K562 (cell line): Measurements from ENCODE around the gene MYO18A. TPM values are rescaled to one million over a fixed set of nuclear protein-coding genes. Genes with fewer than 3 reads are reported as not detected.

ENCODE experiments used
- ATF1 ChIP-seq, 2 experiments: fragments of 450-650 bp in 1 of 2; IDR thresholded peaks; 2 replicates each; pipeline ENCODE4 v1.6.1; 2016; ENCODE audit warnings: missing compliant biosample characterization in 1 of 2, missing genetic modification characterization in 1 of 2
- ATF7 ChIP-seq: fragments of 450-650 bp; IDR thresholded peaks from 2 replicates; pipeline ENCODE4 v1.7.1; 2014; ENCODE audit warnings: mild to moderate bottlenecking, moderate library complexity
- CREM ChIP-seq: IDR thresholded peaks from 2 replicates; pipeline ENCODE4 v1.6.1; 2014; ENCODE audit warnings: antibody characterized with exemption, low read depth
- ESRRA ChIP-seq: fragments of 450-650 bp; IDR thresholded peaks from 2 replicates; pipeline ENCODE4 v1.6.1; 2014; ENCODE audit warnings: low read depth, mild to moderate bottlenecking, moderate library complexity, borderline replicate concordance
- GMEB1 ChIP-seq: fragments of 250-450 bp; sonication (Bioruptor Pico); IDR thresholded peaks from 2 replicates; pipeline ENCODE4 v1.4.0; 2020; ENCODE audit warnings: mild to moderate bottlenecking
- KLF13 ChIP-seq: fragments of 450-650 bp; IDR thresholded peaks from 2 replicates; pipeline ENCODE4 v1.6.1; 2016; ENCODE audit warnings: missing genetic modification characterization, low read depth, mild to moderate bottlenecking, missing compliant biosample characterization, moderate library complexity, borderline replicate concordance
- MYC ChIP-seq, 2 experiments: fragments of 250-450 bp in 1 of 2; sonication (Bioruptor Pico) in 1 of 2; IDR thresholded peaks; 2 replicates each; pipeline versions ENCODE4 v1.5.1 to v1.6.1; 2012 to 2021; ENCODE audit warnings: low read depth in 2 of 2, borderline replicate concordance in 1 of 2, improper control_type of control experiment in 1 of 2, low read length in 1 of 2, mild to moderate bottlenecking in 1 of 2, moderate library complexity in 1 of 2
- NRF1 ChIP-seq, 2 experiments: fragments of 450-650 bp; IDR thresholded peaks in 1 of 2; conservative IDR thresholded peaks in 1 of 2; 2 replicates each; pipeline ENCODE4 v1.6.1; 2014; ENCODE audit warnings: mild to moderate bottlenecking in 2 of 2
- POU5F1 ChIP-seq: fragments of 150-350 bp; IDR thresholded peaks from 2 replicates; pipeline ENCODE4 v1.6.1; 2014; ENCODE audit warnings: borderline replicate concordance, low read length, low read depth, mild to moderate bottlenecking; ENCODE audit not compliant: partially characterized antibody
- RBBP5 ChIP-seq: fragments of 200-600 bp; sonication (generic); IDR thresholded peaks from 2 replicates; pipeline ENCODE4 v1.6.1; 2012; ENCODE audit warnings: borderline replicate concordance, mild to moderate bottlenecking, low read length, control low read depth, inconsistent platforms; ENCODE audit not compliant: insufficient read depth, poor library complexity, severe bottlenecking
- RBM25 ChIP-seq: fragments of 200-400 bp; formaldehyde crosslinking; IDR thresholded peaks from 2 replicates; pipeline ENCODE4 v1.6.1; 2018; ENCODE audit warnings: low read length, low read depth, moderate library complexity; ENCODE audit not compliant: severe bottlenecking
- ZNF75A ChIP-seq: fragments of 450-650 bp; formaldehyde crosslinking; IDR thresholded peaks from 2 replicates; pipeline ENCODE4 v1.4.0; 2020; ENCODE audit warnings: mild to moderate bottlenecking
- ZNF76 ChIP-seq: fragments of 250-450 bp; sonication (Bioruptor Pico); IDR thresholded peaks from 2 replicates; pipeline ENCODE4 v1.4.0; 2020; ENCODE audit warnings: mild to moderate bottlenecking, moderate library complexity, borderline replicate concordance
- ZNF764 ChIP-seq: fragments of 250-450 bp; sonication (Bioruptor Pico); IDR thresholded peaks from 2 replicates; pipeline ENCODE4 v1.4.0; 2020; ENCODE audit warnings: low read depth, mild to moderate bottlenecking, moderate library complexity
- polyA plus RNA-seq, 8 experiments: library from polyadenylated mRNA; depleted of rRNA in 4 of 8; stranded (reverse) in 5 of 8; unstranded in 3 of 8; fragments of >200 nt; fragmentation: Nextera tagmentation in 2 of 8; fragmentation: Illumina TruSeq in 1 of 8; extraction: Ambion mirVana in 2 of 8; extraction: Trizol in 1 of 8; gene quantifications; 2 replicates each; pipeline versions ENCODE4 v1.2.1 to v1.2.3, GENCODE V29; 2011 to 2014; ENCODE audit warnings: inconsistent platforms in 1 of 8, missing spikeins in 1 of 8
- total RNA-seq, 7 experiments: library from RNA; depleted of rRNA in 6 of 7; stranded (reverse); fragments of >200 nt in 6 of 7; fragmentation: Illumina TruSeq in 2 of 7; extraction: Trizol in 2 of 7; gene quantifications; 2 replicates each; pipeline versions ENCODE4 v1.2.1 to v1.2.3, GENCODE V29; 2011 to 2021; ENCODE audit warnings: low replicate concordance in 1 of 7
- TF ChIP-seq, protein P1 (sequence below): IDR thresholded peaks from 2 replicates; pipeline ENCODE4 v1.6.1; 2011; ENCODE audit warnings: borderline replicate concordance, low read depth, mild to moderate bottlenecking, moderate library complexity, low read length; ENCODE audit not compliant: insufficient read depth, poor library complexity, severe bottlenecking
- TF ChIP-seq, protein P2 (sequence below): fragments of 200-800 bp; sonication (Bioruptor generic); IDR thresholded peaks from 2 replicates; pipeline ENCODE4 v1.6.1; 2017; ENCODE audit warnings: missing genetic modification characterization, missing compliant biosample characterization

Gene MYO18A
- total and polyA plus RNA-seq, 9 of the 15 experiments (the other 6 are each of a cell fraction or from before 2014, with no cell fraction given), result 2.5 to 65.4 (median 17.1) TPM

DNA sequence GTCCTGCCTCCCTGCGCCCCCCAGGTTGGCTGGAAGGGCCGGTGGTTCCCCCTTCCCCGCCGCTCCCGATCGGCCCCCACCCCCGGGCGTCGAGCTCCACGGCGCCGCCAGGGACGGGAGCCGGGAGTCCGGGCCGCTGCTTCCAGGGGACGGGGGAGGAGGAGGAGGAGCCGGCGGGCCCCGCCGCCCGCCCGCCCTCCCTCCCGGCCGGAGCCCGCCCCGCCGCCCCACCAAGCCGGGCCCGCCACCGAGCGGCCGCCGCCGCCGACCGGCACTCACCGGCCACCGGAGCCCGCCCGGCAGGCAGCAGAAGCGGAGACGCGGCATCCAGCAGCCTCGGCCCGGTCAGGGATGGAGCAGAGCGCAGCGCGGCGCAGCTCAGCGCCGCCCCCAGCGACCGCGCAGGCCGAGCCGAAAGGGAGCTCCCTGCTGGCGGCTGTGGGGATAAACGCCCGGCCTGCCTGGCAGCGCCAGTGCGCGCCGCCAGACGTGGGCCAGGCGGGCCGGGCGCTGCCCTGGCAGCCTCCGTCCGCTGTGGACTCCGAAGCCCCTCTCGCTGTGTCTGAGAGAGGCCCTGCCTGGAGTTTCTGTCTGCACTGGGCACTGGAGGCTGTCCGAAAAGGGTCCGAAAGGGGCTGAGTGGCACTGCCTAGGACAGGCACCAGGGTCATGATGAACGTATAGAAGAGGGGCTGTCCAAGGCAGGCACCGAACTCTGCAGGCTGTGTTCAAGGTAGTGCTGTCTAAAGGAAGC lies at the start of gene MYO18A (continued):
- TF ChIP-seq MYC (IDR thresholded peaks at IDR 0.05; ENCODE audit: low read depth, low read length) (peak; percentile 64), MYC (CRISPR knock-in tag; IDR thresholded peaks at IDR 0.05; ENCODE audit: borderline replicate concordance, low read depth) (no peak), ZNF76 (CRISPR knock-in tag) (0 out of 2 replicates have a peak, but pooled peaks have one; percentile 41), ZNF75A (CRISPR knock-in tag) (no peak), ZNF764 (CRISPR knock-in tag) (0 out of 2 replicates have a peak, but pooled peaks have one; percentile 49), ESRRA (0 out of 2 replicates have a peak, but pooled peaks have one; percentile 37), CREM (peak; percentile 60), NRF1 (conservative IDR thresholded peaks at IDR 0.05 in 1 of 2, IDR thresholded peaks at IDR 0.05 in 1 of 2) (peak; percentile 67 to 77; a peak in 3 of 4 replicates), RBM25 (peak; percentile 43), ATF1 (CRISPR knock-in tag; IDR thresholded peaks at IDR 0.05) (no peak), ATF1 (tag; IDR thresholded peaks at IDR 0.05) (peak; percentile 35; the same call in 1 of the 2 replicates), GMEB1 (CRISPR knock-in tag) (peak; percentile 52; the same call in 1 of the 2 replicates), ATF7 (peak; percentile 35; the same call in 1 of the 2 replicates), POU5F1 (no peak), RBBP5 (peak; percentile 53), KLF13 (tag) (no peak)
- TF ChIP-seq, protein P1, sequence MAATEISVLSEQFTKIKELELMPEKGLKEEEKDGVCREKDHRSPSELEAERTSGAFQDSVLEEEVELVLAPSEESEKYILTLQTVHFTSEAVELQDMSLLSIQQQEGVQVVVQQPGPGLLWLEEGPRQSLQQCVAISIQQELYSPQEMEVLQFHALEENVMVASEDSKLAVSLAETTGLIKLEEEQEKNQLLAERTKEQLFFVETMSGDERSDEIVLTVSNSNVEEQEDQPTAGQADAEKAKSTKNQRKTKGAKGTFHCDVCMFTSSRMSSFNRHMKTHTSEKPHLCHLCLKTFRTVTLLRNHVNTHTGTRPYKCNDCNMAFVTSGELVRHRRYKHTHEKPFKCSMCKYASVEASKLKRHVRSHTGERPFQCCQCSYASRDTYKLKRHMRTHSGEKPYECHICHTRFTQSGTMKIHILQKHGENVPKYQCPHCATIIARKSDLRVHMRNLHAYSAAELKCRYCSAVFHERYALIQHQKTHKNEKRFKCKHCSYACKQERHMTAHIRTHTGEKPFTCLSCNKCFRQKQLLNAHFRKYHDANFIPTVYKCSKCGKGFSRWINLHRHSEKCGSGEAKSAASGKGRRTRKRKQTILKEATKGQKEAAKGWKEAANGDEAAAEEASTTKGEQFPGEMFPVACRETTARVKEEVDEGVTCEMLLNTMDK, result peak; percentile 79
- TF ChIP-seq, protein P2, sequence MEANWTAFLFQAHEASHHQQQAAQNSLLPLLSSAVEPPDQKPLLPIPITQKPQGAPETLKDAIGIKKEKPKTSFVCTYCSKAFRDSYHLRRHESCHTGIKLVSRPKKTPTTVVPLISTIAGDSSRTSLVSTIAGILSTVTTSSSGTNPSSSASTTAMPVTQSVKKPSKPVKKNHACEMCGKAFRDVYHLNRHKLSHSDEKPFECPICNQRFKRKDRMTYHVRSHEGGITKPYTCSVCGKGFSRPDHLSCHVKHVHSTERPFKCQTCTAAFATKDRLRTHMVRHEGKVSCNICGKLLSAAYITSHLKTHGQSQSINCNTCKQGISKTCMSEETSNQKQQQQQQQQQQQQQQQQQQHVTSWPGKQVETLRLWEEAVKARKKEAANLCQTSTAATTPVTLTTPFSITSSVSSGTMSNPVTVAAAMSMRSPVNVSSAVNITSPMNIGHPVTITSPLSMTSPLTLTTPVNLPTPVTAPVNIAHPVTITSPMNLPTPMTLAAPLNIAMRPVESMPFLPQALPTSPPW (CRISPR knock-in tag), result peak; percentile 68
